NCI-H2107 treated with DMSO at 0.1 percent for 48 hours (cell line): ENCODE results near the gene SMC1B.
"Not testable (repeated sequence)": the region's sequence is repeated elsewhere in the genome, so short reads cannot be mapped to it uniquely, and the experiment has no call there.

Source experiments
- DNase-seq: peaks from one replicate; lab custom pipeline; 2025; ENCODE audit not compliant: unreplicated experiment; lab: John Stamatoyannopoulos, UW

SMC1B gene

GRCh38 chr22:45421349-45422055, 8.1 kb upstream of the SMC1B start:
- no peak for DNase-seq

GRCh38 chr22:45420539-45420938, 7.1 kb upstream of the SMC1B start:
- no peak for DNase-seq

GRCh38 chr22:45420011-45420410, 6.6 kb upstream of the SMC1B start:
- DNase-seq: no peak

DNA sequence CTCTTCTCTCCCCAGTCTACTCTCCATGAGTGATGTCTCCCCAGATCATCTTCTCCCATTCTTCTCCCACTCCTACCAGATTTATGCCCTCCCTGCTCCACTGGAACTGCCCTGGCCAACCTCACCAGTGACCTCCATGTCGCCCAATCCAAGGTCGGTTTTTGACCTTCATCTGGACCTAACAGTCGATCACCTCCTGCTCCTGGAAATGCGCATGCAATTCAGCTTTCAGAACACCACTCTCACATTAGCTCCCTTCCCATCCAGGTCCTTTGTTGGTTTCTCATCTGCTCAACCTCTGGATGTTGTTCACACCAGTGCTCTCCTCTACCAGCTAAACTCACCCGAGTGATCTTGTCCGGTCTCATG, 5.4 kb upstream of the SMC1B start:
- no peak for DNase-seq

- no peak for DNase-seq
Observed at GRCh38 chr22:45418056-45418769, 4.8 kb upstream of the SMC1B start.

DNA sequence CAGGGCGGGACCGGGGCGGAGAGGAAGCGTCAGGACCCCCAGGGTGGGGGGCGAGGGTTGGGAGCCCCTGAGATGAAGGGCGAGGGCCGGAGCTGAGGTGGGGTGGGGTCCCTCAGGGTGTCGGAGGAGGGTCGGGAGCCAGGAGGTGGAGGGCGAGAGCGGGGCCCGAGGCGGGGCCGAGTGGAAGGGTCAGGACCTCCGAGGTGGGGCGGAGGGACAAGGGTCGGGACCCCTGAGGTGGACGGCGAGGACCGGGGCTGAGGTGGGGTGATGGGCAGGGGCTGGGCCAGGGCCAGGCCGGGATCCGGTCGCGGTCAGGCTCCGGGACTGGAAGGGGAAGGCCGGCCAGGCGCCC, 409 bp downstream of the SMC1B start:
- no peak for DNase-seq

- DNase-seq: no peak
Observed at GRCh38 chr22:45407793-45408192, 5.6 kb downstream of the SMC1B start.

- DNase-seq: no peak
Observed at GRCh38 chr22:45402466-45402985, 10.9 kb downstream of the SMC1B start.

GRCh38 chr22:45399712-45400445, 13.5 kb downstream of the SMC1B start:
- no peak for DNase-seq

DNA sequence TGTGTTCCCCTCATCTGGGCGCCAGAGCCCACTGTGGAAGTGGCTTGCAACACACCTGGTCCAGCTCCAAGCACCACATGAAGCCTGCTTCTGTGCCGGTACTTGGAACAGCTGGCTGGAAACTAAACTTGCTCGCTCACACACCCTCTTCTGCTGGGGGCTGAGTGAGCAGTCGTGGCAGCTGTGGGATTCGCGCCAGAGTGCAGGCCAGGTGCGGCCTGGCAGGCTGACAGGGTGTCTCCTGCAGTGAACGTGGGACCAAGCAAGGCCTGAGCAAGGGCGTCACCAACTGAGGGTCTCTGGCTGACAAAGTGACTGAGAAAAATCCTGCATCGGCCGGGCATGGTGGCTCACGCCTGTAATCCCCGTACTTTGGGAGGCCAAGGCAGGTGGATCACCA, 15.2 kb downstream of the SMC1B start:
- DNase-seq: no peak

GRCh38 chr22:45397806-45398205, 15.6 kb downstream of the SMC1B start:
- DNase-seq: no peak

- no peak for DNase-seq
Observed at GRCh38 chr22:45389546-45389945, 23.9 kb downstream of the SMC1B start.

- DNase-seq: no peak
Observed at GRCh38 chr22:45381348-45381747, 32.1 kb downstream of the SMC1B start.

DNA sequence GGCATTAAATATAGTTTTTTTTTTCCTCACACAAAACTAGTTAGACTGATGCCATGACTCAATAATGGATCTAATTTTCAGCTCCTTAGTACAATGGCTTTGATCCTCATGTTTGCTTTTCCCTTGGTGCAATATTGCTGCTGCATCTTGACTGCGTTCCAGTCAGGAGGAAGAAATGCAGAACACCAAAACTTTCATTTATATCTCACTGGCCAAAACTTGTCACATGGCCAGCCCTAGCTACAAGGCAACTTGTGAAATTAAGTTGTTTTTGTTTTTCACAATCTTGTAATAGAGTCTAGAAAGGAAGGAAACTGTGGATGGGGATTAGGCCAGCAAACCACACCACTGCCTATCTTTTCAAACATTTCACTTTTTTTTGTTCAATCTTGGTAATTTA, 36.7 kb downstream of the SMC1B start:
- DNase-seq: no peak

GRCh38 chr22:45376009-45376408, 37.4 kb downstream of the SMC1B start:
- DNase-seq: no peak

- DNase-seq: not testable (repeated sequence)
Observed at GRCh38 chr22:45373592-45373991, 39.8 kb downstream of the SMC1B start.

GRCh38 chr22:45366713-45367112, 46.7 kb downstream of the SMC1B start:
- no peak for DNase-seq

- DNase-seq: no peak
Observed at GRCh38 chr22:45359627-45360026, 53.8 kb downstream of the SMC1B start.

GRCh38 chr22:45358127-45358526, 55.3 kb downstream of the SMC1B start:
- DNase-seq: no peak

- no peak for DNase-seq
Observed at GRCh38 chr22:45357490-45357889, 55.9 kb downstream of the SMC1B start.

- DNase-seq: no peak
Observed at GRCh38 chr22:45353786-45354185, 59.6 kb downstream of the SMC1B start.

DNA sequence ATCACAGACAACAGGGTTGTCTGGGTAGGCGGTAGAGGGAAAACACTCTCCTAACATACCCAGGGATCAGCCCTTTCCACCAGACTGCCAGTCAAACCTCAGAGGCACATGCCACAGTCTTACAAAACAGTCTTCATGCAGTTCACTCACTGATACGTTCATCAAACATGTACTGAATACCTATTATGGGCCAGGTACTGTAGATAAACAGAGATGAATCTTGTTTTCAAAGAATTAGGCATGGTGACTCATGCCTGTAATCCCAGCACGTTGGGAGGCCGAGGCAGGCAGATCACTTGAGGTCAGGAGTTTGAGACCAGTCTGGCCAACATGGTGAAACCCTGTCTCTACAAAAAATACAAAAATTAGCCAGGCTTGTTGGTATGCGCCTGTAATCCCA, 60.6 kb downstream of the SMC1B start:
- DNase-seq: not testable (repeated sequence)
